ENCODE results near the gene COPA.
A peak's percentile ranks its signal among the peaks of the same experiment; 100 is the strongest.

Gene COPA

DNA sequence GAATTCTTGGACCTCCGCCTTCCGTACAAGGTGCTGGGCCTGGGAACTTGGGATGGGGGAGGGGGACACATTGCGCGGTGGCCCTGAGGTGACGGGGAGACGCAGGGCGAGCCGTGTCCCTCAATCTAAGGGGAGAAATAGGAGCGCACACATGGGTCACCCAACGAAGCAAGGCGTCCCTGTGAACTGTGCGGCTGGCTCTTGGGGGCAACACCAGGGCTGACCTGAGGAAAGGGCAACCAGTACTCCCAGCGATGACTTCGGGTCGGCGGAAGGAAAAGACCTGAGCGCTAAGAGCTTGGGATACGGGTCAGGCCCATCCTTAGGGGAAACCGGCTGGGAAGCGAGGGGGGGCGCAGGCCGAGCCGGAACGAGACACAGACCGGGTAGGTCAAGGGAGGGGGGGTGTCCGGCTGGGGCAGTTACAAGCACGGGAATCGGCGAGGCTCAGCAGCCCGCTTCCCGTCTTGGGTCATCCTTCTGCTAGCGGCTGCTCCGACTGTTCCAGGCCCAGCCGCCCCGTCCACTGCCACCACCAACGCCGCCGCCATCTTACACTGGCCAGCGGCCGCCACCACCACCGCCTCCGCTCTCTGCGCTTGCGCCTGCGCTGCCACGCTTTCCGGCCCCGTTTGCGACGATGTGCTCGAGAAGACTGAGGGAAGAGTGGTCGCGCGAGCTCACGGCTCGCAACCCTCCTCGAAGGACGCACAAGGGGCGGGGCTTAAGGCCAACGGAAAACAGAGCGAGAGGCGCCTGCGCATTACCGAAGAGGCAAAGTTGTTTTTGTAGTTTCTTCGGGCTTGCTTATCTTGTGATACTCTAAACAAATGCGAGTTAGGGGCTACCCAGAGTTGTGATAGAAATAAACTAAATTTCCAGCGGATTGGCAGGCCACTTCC lies 80.9 kb downstream of the COPA start, which contains the start of gene DCAF8:
DCAF8 (minus strand) TSS at position 657 of the 902 bp plus-strand sequence. CDS start 18,541 bp downstream, outside the sequence.
- peak; percentile 94 for DNase-seq (ENCODE audit: low spot score)
- TF ChIP-seq, protein P1, sequence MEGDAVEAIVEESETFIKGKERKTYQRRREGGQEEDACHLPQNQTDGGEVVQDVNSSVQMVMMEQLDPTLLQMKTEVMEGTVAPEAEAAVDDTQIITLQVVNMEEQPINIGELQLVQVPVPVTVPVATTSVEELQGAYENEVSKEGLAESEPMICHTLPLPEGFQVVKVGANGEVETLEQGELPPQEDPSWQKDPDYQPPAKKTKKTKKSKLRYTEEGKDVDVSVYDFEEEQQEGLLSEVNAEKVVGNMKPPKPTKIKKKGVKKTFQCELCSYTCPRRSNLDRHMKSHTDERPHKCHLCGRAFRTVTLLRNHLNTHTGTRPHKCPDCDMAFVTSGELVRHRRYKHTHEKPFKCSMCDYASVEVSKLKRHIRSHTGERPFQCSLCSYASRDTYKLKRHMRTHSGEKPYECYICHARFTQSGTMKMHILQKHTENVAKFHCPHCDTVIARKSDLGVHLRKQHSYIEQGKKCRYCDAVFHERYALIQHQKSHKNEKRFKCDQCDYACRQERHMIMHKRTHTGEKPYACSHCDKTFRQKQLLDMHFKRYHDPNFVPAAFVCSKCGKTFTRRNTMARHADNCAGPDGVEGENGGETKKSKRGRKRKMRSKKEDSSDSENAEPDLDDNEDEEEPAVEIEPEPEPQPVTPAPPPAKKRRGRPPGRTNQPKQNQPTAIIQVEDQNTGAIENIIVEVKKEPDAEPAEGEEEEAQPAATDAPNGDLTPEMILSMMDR (IDR thresholded peaks at IDR 0.05; ENCODE audit: borderline replicate concordance, control extremely low read depth, extremely low read depth, insufficient read depth, missing control alignments): no peak
- in situ Hi-C loops (cut with MboI; ENCODE audit: low sequenced_read_pairs, unreplicated experiment): no loop called here

DNA sequence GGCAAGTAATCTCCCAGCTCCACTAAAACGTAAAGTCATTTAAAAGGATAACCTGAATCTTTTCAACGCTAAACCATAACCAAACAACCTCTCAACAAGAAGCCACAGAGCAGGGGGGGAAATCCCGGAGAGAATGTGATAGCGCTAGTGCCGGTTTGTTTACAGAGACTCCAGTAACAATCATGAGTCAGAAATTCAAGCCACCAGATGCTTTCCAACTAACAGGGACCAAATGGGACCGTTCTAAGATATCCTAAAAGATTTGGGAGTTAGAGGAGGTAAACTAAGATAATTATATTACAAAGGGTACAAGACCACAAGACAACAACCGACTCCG lies 81.5 kb downstream of the COPA start:
- TF ChIP-seq, protein P1 (IDR thresholded peaks at IDR 0.05; ENCODE audit: borderline replicate concordance, control extremely low read depth, extremely low read depth, insufficient read depth, missing control alignments): no peak
- in situ Hi-C loops (cut with MboI; ENCODE audit: low sequenced_read_pairs, unreplicated experiment): no loop called here
- DNase-seq (ENCODE audit: low spot score): peak; percentile 70

DNA sequence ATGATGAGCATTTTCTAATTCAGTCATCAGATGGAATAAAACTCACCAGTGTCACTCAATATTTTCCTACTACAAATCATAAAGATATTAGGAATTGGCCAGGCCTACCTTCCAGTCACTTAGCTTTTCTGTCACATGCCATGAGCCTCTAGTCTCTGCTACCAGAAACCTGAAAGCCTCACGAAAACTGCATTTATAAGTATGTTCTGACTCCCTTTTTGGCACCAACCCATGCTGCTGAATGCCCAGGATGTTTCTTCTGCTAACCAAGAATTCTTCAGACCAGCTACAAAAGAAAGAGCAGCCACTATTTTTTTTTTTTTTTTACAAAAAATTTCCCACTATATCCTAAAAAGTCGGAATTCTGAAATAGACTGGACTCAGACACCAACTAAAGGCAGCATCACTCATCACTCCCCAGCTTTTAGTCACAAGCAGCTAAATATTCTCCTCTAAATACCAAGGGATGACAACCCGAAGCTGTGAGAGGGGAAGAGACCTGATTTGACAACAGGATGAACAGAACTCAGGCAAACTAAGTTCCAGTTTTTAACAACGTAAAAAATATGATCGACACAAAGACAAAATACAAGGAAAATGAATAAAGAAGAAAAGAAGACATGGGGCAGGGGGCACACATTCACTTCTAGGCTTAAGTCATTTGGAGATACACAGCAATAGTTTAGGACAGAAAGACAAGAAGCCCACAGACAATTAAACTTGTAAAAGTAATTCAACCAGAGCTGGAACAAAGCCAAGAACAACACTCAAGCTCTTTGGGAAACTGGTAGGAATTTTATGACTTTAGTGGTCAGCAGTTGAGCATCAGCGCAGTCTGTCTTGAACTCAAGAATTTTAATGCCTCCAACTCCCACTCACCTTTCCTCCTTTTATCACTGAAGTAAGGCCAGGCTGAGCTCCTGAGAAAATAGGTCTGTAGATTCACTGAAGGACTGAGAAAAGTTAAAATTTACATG lies 82.4 kb downstream of the COPA start:
- in situ Hi-C loops (cut with MboI; ENCODE audit: low sequenced_read_pairs, unreplicated experiment): no loop called here
- TF ChIP-seq, protein P1 (IDR thresholded peaks at IDR 0.05; ENCODE audit: borderline replicate concordance, control extremely low read depth, extremely low read depth, insufficient read depth, missing control alignments): no peak
- DNase-seq (ENCODE audit: low spot score): no peak

DNA sequence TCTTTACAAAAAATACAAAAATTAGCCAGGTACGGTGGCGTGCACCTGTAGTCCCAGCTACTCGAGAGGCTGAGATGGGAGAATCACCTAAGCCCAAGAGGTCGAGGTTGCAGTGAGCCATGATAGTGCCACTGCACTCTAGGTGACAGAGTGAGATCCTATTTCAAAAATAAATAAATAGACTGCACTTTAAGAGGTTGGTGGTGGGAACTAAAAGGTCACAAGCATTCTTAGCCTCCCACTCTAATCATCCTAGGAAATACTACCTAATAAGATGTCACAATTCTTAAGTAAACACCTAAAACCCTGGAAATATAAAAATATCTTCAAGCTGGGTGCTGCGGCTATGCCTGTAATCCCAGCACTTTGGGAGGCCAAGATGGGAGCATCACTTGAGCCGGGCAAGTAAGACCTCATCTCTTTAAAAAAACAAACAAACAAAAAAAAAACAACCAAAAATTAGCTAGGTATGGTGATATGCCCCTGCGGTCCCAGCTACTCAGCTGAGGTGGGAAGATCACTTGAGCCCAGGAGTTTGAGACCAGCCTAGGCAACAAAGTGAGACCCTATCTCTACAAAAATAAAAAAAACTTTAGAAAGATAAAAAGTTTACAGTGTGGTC lies 84.8 kb downstream of the COPA start:
- in situ Hi-C loops (cut with MboI; ENCODE audit: low sequenced_read_pairs, unreplicated experiment): no loop called here
- TF ChIP-seq, protein P1 (IDR thresholded peaks at IDR 0.05; ENCODE audit: borderline replicate concordance, control extremely low read depth, extremely low read depth, insufficient read depth, missing control alignments): no peak
- no peak for DNase-seq (ENCODE audit: low spot score)

DNA sequence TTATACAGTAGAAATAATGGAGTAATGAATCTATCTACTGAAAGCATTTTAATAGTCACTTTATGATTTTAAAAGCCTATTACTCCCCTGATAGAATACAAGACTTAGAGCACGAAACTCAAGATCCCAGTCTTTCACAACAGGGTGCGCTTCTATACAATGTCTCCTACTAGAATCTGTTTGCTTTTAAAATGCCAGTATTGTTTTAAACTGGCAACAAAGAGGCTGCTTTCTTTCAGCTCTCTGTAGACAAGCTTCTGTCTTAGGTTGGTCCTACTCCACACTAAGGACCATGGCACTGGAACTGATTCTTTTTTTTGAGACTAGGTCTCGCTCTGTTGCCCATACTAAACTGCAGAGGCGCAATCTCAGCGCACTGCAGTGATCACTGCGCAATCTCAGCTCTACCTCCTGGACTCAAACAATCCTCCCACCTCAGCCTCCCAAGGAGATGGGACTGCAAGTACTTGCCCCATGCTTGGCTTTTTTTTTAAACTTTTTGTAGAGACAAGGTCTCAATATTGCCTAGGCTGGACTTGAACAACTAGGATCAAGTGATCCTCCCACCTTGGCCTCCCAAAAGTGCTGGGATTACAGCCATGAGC lies 85.5 kb downstream of the COPA start:
- in situ Hi-C loops (cut with MboI; ENCODE audit: low sequenced_read_pairs, unreplicated experiment): no loop called here
- no peak for DNase-seq (ENCODE audit: low spot score)
- TF ChIP-seq, protein P1 (IDR thresholded peaks at IDR 0.05; ENCODE audit: borderline replicate concordance, control extremely low read depth, extremely low read depth, insufficient read depth, missing control alignments): no peak

Data from GM13976 (cell line).